Ovary (tissue), 9 donors: ENCODE measurements around the gene ZSCAN22. TPM values are rescaled to one million over a fixed set of nuclear protein-coding genes. Genes with fewer than 3 reads are reported as not detected.

Source experiments
- DNase-seq, 5 donors: peaks; one replicate each; pipeline ENCODE4 v3.0.0-alpha.2; 2019 to 2020
- H3K27ac ChIP-seq, 2 donors: fragments of 200-600 bp; one replicate each; pipeline versions ENCODE4 v1.5.1 to v1.8.0; 2019 to 2022
- H3K27me3 ChIP-seq: fragments of 200-600 bp; one replicate; pipeline ENCODE4 v1.8.0; 2022
- H3K36me3 ChIP-seq: fragments of 200-600 bp; sonication (generic); one replicate; pipeline ENCODE4 v1.5.1; 2019
- H3K4me1 ChIP-seq: one replicate; pipeline ENCODE4 v1.8.1; 2013; ENCODE audit warnings: mild to moderate bottlenecking, moderate library complexity; ENCODE audit not compliant: insufficient read depth
- H3K4me3 ChIP-seq: fragments of 200-600 bp; sonication (generic); one replicate; pipeline ENCODE4 v1.5.1; 2017
- H3K9me3 ChIP-seq, 2 donors: fragments of 200-600 bp in 1 of 2; sonication (generic) in 1 of 2; one replicate each; pipeline versions ENCODE4 v1.5.1 to v1.8.1; 2013 to 2019; ENCODE audit warnings: mild to moderate bottlenecking in 1 of 2, moderate library complexity in 1 of 2
- CTCF ChIP-seq, 3 donors: fragments of 450-650 bp in 2 of 3; fragments of 200-600 bp in 1 of 3; IDR thresholded peaks; one replicate each; pipeline versions ENCODE4 v1.5.1 to v1.8.0; 2016 to 2022; ENCODE audit warnings: antibody characterized with exemption in 3 of 3, mild to moderate bottlenecking in 1 of 3
- EP300 ChIP-seq: sonication (generic); formaldehyde crosslinking; IDR thresholded peaks from one replicate; pipeline ENCODE4 v1.6.1; 2017; ENCODE audit warnings: antibody characterized with exemption
- POLR2A ChIP-seq: fragments of 450-650 bp; IDR thresholded peaks from one replicate; pipeline ENCODE4 v1.6.1; 2017; ENCODE audit warnings: antibody characterized with exemption, mild to moderate bottlenecking, moderate library complexity
- WGBS, 3 donors: extraction: QIAGEN DNeasy Blood & Tissue Kit in 1 of 3; methylation state at CpG; one replicate each; pipeline versions ENCODE4 v1.1.5 to v1.1.7; 2013 to 2017; 5-methylcytosine and 5-hydroxymethylcytosine counted together
- intact Hi-C, 4 donors: fragments of 100-400 bp; cut with DNase I; formaldehyde crosslinking; loops; one replicate each; pipeline versions ENCODE4 v1.11.0 to v1.15.1; 2022 to 2023
- polyA plus RNA-seq, 2 donors: library from polyadenylated mRNA; stranded (reverse); fragments of 200-250 nt in 1 of 2; fragments of 350-450 nt in 1 of 2; fragmentation: Illumina TruSeq in 1 of 2; extraction: RNeasy Lipid Tissue Mini Kit (QIAGEN cat#74804) in 1 of 2; gene quantifications; one replicate each; pipeline ENCODE4 v1.2.3, GENCODE V29; 2013 to 2014
- total RNA-seq, 7 donors: library from RNA; depleted of rRNA in 2 of 7; stranded (reverse); fragments of >200 nt in 2 of 7; fragmentation: NEBNext Ultra II Directional in 3 of 7; extraction: Animal tissue kit (Norgen Biotek cat#: 25700) in 3 of 7; gene quantifications; one replicate each; pipeline versions ENCODE4 v1.1.0 to v1.2.4, GENCODE V29; 2016 to 2023
- donor health status: DM: no; HTN: no; CAD: no; lungs with moderate emphysema.
- donor health status: DM: no; HTN: no; CAD: no.
- donor health status: Bipolar disorder and iron deficiency.
- donor health status: DM: yes; HTN: yes; CAD: no.
- donor health status: DM: no; HTN: no; CAD: no.
- donor health status: DM: yes; HTN: yes; CAD: no.

Gene ZSCAN22
- total and polyA plus RNA-seq, 9 donors: 1.1 to 6.1 (median 4.1) TPM

GRCh38 chr19:58380662-58381459, 54.1 kb downstream of the ZSCAN22 start, which contains the start of gene ZNF837:
ZNF837 (minus strand) TSS chr19:58381030; CDS start chr19:58369332, 11,698 bp downstream.
- WGBS, 3 donors: 0 to 1% (median 0%) methylated on average over 62 to 83 of the region's 83 CpGs
- DNase-seq: peak; percentile 97 to 99 (median 98)
- intact Hi-C loops: no loop called here
- Histone ChIP-seq H3K4me3 (peak within 1 kb of the TSS; percentile 71), H3K27me3 (no peaks in the 10 kb centered on the region), H3K4me1 (peaks cover 15% of the 10 kb centered on the region), H3K36me3 (no peaks in the 10 kb centered on the region), H3K27ac (peak within 1 kb of the TSS; percentile 28 to 95), H3K9me3 (no peaks in the 10 kb centered on the region)
- TF ChIP-seq POLR2A: peak; percentile 80
- TF ChIP-seq CTCF (IDR thresholded peaks at IDR 0.05): peak in 2 of 3 donors; percentile 39 to 52
- TF ChIP-seq EP300: peak; percentile 22

- H3K36me3 ChIP-seq: no peaks in the 10 kb centered on the region
- peak in 2 of 5 donors; percentile 50 to 53 for DNase-seq
- no peak for TF ChIP-seq CTCF (IDR thresholded peaks at IDR 0.05)
- no peak for TF ChIP-seq EP300
- peak; percentile 26 for TF ChIP-seq POLR2A
- H3K4me3 ChIP-seq: peak overlapping the region; percentile 71
- no peaks in the 10 kb centered on the region for H3K9me3 ChIP-seq
- peak overlapping the region; percentile 17 to 28 for H3K27ac ChIP-seq
- no peaks in the 10 kb centered on the region for H3K27me3 ChIP-seq
- intact Hi-C loops: no loop called here
- WGBS, 3 donors: 26 to 28% (median 28%) methylated on average over 26 of the region's 26 CpGs
- peaks cover 19% of the 10 kb centered on the region for H3K4me1 ChIP-seq
These were observed 54.8 kb downstream of the ZSCAN22 start for GRCh38 chr19:58381460-58382212.

GRCh38 chr19:58382997-58383603, 56.3 kb downstream of the ZSCAN22 start:
- H3K36me3 ChIP-seq: no peaks in the 10 kb centered on the region
- DNase-seq: peak in 1 of 5 donors; percentile 37
- intact Hi-C loops: no loop called here
- TF ChIP-seq POLR2A: no peak
- TF ChIP-seq EP300: no peak
- TF ChIP-seq CTCF (IDR thresholded peaks at IDR 0.05): no peak
- H3K9me3 ChIP-seq: no peaks in the 10 kb centered on the region
- 75 to 93% (median 86%) methylated on average over 6 of the region's 6 CpGs for WGBS, 3 donors
- H3K4me1 ChIP-seq: peaks cover 26% of the 10 kb centered on the region
- no peak overlapping the region for H3K27ac ChIP-seq
- H3K4me3 ChIP-seq: no peak overlapping the region
- no peaks in the 10 kb centered on the region for H3K27me3 ChIP-seq

- no peak for TF ChIP-seq EP300
- no peak for TF ChIP-seq POLR2A
- TF ChIP-seq CTCF (IDR thresholded peaks at IDR 0.05): no peak
- peak in 1 of 5 donors; percentile 42 for DNase-seq
- H3K27me3 ChIP-seq: no peaks in the 10 kb centered on the region
- intact Hi-C loops: no loop called here
- no peaks in the 10 kb centered on the region for H3K9me3 ChIP-seq
- H3K4me1 ChIP-seq: peaks cover 23% of the 10 kb centered on the region
- no peak overlapping the region for H3K4me3 ChIP-seq
- H3K36me3 ChIP-seq: no peaks in the 10 kb centered on the region
- WGBS, 3 donors: 60 to 69% (median 66%) methylated on average over 8 to 9 of the region's 9 CpGs
- H3K27ac ChIP-seq: peak overlapping the region; percentile 84 to 92
These were observed 58.6 kb downstream of the ZSCAN22 start for GRCh38 chr19:58385313-58385890.
